ENCODE results near the gene NPW.

Gene NPW

DNA sequence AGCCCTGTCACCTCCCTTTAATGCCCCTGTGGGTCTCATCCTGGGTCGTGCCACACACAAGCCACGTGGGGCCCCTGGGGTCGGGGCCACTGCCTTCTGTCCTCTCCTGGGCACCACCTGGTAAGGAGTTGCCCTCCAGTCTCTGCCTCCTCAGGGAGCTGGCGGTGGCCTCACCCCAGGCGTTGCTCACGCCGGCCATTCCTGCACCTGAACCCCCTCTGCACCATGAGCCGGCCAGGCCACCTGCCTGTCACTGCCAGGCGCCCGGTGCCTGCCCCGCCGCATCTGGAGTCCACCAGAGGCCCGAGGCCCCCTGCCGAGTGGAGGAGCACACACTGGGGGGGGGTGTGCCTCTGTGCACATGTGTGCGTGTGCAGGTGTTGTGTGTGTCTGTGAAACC, 17.5 kb downstream of the NPW start:
- no peak for DNase-seq

GRCh38 chr16:2037647-2038381, 18.2 kb downstream of the NPW start:
- no peak for DNase-seq

DNA sequence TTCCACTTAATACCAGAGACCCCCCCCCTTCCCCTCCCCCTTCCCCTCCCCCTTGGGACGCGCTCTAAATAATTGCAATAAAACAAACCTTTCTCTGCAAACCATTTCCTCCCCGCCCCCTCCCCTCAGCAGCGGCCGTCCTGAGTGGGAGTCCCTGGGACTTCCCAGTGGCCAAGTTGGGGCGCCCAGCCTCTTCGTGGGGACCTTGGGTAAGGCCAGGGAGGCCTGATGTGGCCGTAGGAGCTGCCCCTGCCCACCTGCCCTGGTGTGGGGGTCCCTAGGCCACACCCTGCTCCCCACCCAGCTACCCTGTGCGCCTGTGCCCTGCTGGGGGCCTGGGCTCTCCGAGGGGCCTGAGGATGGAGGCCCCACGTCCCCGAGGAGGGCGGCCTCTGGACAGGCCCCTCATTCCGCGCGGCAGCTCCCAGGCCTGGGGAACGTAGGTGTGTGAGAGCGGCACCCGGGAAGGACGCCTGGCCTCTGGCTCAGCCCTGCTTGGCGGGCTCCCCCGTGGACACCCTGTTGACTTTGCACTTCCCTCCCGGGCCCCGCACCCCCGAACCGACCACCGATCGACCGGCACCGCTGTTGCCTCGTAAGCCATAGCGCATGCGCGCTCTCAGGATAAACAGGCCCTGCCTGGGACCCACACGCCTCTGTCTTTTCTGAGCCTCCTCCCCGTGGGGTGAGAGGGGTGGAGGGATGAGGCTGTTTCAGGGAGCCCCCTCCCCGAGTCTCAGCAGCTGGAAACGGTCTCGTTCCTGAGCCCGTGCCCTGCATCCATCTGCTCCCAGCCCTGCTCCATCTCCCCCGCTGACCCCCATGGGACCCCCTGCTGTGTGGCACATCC, 19.0 kb downstream of the NPW start:
- no peak for DNase-seq

- no peak for DNase-seq
Observed at GRCh38 chr16:2039274-2040031, 19.9 kb downstream of the NPW start.

GRCh38 chr16:2040041-2040786, 20.6 kb downstream of the NPW start:
- no peak for DNase-seq

DNA sequence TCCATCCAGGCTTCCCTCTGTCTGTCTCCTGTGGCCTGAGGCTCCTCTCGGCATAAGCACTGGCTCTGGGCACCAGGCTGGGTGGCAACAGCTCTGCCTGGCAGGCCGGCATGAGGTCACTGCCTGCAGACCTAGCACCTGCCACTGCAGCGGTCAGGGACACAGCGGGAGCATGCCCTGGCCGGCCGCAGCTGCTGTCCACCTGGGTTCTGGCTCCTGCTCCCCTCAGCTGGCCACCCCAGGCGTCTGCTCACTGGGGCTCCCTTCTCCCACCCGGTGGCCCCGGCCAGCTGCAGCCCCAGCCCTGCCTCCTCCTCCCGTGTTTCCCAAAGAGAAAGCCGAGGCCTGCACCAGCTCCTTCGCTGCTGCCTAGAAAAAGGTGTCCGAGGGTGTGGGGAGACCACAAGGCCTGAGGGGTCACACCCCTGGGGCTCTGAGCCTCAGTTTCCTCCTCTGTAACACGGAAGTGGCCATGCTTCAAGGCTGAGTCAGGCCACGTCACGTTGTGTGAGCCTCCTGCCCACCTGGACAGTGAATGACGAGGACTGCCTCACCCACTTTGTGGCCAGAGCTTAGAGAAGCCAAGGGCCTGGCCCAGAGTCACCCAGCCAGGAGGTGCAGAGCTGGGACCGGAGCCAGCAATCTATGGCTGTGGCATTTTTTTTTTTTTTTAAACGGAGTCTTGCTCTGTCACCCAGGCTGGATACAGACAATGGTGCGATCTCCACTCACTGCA, 21.4 kb downstream of the NPW start:
- no peak for DNase-seq

- DNase-seq = no peak
Observed at GRCh38 chr16:2042171-2042985, 22.8 kb downstream of the NPW start.

DNA sequence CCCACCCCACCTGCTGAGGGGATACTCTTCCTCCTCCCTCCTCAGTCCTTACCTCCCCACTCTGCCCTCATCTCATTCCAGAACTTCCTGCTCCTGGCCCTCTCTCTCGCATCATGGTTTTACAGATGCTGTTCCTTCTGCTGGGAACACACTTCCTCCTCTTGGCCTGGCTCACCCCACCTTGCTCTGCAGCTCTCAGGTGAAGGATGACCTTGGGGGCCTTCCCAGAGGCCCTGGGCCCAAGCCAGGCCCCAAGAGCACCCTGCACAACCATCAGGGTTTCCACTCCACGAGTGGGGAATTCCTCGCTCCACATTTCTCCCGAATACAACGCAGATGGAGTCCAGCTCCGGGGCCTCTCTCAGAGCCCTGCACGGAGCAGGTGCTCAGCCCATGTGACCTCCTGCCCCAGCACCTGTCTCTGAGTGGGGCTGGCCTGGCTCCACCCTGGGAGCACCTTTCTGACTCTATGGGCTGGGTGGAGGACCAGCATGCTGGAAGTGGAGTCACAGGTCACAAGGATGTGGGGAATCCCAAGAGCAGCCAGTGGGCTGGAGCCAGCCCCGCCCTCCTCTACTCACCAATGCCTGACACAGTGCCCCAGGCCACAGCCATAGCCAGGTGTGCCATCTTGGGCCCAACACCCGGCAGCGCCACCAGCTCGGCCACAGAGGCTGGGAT, 23.5 kb downstream of the NPW start:
- DNase-seq = no peak

GRCh38 chr16:2043667-2044451, 24.3 kb downstream of the NPW start:
- no peak for DNase-seq

GRCh38 chr16:2044541-2044940, 25.0 kb downstream of the NPW start:
- no peak for DNase-seq

- no peak for DNase-seq
Observed at GRCh38 chr16:2045965-2046892, 26.6 kb downstream of the NPW start.

DNA sequence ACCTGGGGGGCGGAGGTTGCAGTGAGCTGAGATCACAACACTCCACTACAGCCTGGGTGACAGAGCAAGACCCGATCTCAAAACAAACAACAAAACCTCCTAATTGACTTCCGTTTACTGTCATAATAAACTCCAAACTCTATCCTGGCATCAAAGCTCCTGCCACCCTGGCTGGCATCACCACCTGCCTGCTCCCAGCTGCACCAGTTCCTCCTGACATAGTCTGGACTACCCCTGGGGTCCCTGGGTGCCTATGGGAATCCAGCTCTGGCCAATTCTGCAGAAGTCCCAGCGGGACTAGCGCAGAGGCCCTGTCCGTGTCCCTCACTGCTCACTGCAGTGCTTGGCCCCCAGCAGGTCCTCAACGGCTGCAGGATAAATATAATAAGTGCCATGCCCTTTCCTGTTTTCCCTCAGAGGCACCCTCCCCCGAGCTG, 27.3 kb downstream of the NPW start:
- no peak for DNase-seq

- peak; percentile 93 for DNase-seq
Observed at GRCh38 chr16:2047330-2048115, 27.9 kb downstream of the NPW start, which contains the start of the genes NTHL1 and TSC2. NTHL1 (minus strand) TSS chr16:2047834; CDS start chr16:2047823, 11 bp downstream. TSC2 (plus strand) TSS chr16:2047985; CDS start chr16:2048616, 631 bp downstream.

- no peak for DNase-seq
Observed at GRCh38 chr16:2048116-2048543, 28.5 kb downstream of the NPW start.

DNA sequence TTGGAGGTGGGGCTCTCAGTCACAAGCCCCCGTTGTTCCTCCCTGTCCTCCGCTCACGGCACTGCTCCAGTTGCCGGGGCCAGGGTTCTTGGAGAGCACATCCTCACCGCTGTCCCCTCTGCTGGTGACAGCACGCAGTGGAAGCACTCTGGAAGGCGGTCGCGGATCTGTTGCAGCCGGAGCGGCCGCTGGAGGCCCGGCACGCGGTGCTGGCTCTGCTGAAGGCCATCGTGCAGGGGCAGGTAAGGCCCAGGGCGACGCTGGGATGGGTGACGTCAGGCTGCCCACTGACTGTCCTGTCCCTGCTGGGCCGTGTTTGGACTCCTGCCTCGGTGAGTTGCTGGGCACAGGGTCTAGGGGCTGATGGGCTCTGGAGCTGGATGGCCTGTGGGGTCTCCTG, 33.6 kb downstream of the NPW start:
- DNase-seq = no peak

- DNase-seq = no peak
Observed at GRCh38 chr16:2053897-2054296, 34.3 kb downstream of the NPW start.

DNA sequence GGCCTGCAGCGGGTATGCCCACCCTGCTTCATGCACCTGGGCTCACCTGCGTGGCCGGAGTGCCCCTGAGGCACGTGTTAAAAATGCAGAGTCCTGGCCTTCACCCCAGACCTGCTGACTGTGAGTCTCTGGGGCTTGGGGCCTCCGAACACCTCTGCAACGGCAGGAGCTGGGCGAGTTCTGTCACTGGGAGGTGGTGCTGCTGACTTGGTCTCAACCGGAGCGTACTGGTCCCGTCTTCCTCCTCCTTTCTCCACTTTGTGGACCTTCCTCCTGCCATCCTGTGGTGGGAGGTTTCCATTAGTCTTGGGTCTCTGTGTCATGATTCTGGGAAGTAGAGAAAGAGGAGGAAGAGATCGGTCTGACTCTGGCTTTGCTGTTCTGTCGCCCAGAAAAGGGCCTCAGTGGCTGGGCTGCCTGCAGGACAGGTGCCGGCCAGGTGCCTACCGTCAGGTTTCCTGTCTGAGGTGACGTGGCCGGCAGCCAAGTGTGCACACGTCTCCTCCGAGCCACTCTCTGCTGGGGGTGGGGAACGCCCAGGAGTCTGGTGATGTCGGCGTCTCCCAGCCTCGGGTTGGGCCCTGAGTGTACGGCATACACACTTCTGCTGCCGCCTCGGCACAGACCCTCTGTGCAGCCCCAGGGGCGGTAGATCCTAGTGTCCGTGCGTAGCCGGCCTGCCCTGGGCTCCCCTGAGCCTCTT, 35.1 kb downstream of the NPW start:
- no peak for DNase-seq
